GM18507 (cell line): ENCODE data around the gene FOXO1.

Source experiments
- DNase-seq: peaks from one replicate; pipeline ENCODE4 v3.0.0; 2011; ENCODE audit warnings: low read depth; ENCODE audit not compliant: insufficient read length; ENCODE audit errors: extremely low spot score
- FAIRE-seq: peaks from 2 replicates; lab custom pipeline; 2011; peaks lifted over from hg19 to GRCh38; lab: Jason Lieb, UNC

Gene FOXO1

DNA sequence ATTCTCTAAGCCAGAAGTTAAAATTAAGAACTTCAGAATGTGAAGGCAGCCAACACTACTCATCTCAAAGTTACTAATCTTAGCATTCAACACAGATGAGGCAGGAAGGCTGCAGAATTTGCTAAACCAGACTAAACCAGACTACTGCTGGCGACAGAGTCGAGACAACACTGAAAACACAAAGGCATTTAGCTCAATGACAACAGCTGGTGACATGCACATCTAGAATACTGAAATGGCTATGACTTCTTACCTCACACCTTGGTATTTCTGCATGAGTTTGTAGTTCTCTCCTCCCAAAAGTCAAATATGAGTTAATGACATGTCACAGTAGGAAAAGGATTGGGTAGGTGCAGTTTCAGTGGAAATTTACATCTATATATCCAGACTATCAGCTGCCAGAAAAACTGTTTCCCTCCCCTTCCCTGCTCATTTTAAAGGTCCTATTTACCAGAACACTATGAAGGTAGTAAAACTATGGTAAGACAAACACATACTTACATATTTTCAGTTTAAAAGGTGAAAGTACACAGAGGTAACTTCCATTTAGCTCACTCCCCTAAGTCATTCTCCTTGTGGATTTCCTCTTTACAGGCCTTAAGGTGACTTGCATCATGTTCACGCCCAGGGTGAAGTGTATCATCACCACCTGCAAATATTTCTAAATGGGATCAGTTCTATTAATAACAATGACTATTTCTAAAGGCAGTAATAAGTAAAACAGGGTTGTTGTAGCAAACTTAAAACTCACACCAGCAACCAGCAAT lies 21.4 kb downstream of the FOXO1 start:
- peak; percentile 24 for FAIRE-seq
- no peak for DNase-seq

DNA sequence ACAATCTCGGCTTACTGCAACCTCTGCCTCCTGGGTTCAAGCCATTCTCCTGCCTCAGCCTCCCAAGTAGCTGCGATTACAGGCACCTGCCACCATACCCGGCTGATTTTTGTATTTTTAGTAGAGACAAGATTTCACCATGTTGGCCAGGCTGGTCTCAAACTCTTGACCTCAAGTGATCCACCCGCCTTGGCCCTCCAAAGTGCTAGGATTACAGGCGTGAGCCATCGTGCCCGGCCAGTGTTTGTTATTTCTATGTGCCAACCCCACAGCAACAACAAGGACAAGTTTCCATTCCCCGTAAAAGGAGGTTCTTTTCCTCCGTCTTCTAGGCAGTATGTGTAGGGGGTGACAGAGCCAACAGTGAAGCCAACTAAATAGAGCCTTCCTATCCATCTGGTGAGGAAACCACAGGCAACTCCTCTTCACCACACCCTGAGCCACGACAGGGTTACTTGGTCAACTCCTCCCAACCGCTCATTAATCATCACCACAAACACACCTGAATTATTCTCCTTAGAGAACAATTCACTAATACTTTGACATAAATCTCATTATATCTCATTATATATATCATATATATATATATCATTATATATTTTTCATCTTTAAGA lies 25.5 kb downstream of the FOXO1 start:
- no peak for FAIRE-seq
- DNase-seq: no peak

GRCh38 chr13:40640202-40640601 lies 26.2 kb downstream of the FOXO1 start:
- no peak for FAIRE-seq
- DNase-seq: no peak

DNA sequence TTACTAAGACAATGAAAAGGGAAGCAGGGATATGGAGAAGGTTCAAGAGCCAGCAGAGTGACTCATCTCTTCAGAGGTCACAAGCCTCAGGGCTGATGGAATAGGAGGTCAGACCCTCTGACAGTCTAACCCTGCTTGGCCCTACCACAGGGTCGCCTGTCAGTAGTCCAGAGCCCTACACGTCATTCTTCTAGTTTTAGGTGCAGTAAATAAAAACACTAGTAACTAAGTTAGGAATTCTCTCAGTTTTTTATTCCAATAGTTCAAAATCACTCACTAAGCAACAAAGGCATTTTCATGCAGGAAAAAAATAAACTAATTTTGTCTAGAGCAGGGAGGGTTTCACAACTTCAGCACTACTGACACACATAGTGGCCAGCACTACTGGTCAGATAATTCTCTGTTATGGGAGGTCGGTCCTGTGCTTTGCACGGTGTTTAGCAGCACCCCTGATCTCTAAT lies 27.2 kb downstream of the FOXO1 start:
- FAIRE-seq (no peak), DNase-seq (no peak)

DNA sequence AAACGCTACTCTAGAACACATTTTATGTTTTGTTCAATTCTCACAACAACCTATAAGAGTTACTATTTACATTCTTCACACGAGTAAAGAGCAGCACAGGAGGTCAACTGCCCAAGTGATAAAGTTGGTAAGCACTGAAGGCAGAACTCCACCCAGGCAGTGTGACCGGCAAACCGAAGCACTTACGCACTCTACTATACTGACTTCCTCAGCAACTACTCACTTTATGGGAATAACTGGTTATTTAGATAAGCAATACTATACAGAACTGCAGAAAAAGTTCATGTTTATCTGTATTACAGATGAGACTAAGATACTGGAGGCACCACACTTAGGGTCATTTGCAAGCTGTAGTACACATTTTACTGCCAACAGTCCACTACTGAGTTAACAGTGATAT lies 28.8 kb downstream of the FOXO1 start:
- DNase-seq: no peak
- FAIRE-seq: peak; percentile 68

DNA sequence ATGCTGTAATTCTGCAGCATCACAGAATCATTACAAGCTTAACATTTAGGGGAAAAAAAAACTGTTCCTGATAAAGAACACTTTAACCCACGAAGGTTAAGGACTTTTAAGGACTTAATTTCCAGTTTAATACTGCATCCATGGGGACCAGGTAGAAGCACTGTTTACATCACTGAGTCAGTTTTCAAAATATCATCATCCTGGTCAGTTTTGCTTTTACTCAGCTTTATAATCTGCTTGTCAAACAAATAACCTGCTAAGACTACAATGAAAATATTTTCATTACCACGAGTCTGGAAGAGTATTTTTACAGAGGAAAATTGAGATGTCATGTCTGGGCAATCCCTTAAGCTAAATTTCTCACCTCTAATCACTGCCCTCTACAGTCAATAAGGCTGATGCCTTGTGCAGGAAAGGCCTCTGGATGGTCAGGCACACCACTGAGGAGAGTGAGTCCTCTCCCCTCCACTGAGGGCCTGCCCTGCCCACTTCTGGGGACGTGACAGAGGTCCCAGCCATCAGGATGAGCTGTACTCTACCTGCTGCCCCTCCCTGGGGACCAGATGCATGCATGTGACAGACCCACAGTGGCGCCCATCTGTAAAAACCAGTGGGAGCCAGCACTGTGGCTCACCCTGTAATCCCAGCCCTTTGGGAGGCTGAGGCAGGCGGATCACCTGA lies 31.0 kb downstream of the FOXO1 start:
- FAIRE-seq (peak; percentile 49), DNase-seq (no peak)

- FAIRE-seq (peak; percentile 63), DNase-seq (no peak)
These were observed 33.5 kb downstream of the FOXO1 start for GRCh38 chr13:40632915-40633314.

- DNase-seq: no peak
- peak; percentile 98 for FAIRE-seq
These were observed 34.8 kb downstream of the FOXO1 start for GRCh38 chr13:40631605-40632004.

DNA sequence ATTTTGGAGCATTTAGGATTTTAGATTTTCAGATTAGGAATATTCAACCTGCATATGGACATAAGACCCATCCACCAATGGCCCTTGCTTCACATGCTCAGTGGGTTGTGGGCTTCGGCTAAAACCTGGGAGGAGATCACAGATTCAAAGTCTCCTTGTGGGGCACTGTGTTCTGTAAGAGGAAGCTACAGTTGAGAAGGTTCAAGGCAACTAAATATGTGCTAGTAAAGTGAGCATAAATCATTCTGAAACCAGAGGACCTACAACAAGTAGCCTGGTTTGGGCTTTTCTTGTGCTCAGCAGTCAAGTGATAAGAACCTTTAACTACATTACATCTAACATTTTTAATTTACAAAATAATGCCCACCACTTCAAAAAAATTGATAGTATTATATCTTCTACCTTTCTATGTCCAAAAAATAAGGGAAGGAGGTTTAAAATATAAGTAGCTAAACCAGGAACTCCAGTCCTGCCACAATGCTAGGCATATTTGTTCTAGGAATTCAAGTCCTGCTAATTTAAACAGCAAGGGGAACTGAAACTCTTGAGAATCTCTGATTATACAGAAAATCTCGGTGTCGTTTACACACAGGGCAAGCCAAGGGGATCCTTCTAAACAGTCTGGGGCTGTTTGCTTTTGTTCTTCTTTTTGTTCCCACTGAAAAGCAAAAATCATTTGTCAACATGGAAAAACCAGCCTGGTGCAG lies 36.6 kb downstream of the FOXO1 start:
- FAIRE-seq (peak; percentile 96), DNase-seq (no peak)

- FAIRE-seq (no peak), DNase-seq (no peak)
These were observed 39.5 kb downstream of the FOXO1 start for GRCh38 chr13:40626977-40627376.

DNA sequence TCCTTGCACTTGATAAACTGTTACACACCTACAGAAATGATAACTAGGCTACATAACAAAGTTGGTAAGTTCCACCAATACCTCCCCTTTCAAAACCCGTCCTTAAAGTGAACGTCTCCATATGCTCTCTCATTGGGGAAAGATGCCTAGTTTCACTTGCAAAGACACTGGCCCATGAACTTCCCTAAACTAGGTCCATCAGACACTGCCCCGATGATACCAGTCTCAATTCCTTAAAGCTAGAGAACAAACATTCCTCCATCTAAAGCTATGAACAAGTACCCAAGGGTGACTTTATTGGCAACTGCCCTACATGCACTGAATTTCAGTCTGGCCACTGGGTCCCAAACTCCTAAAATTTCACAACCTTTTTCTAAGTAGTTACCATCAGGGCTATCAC lies 39.9 kb downstream of the FOXO1 start:
- peak; percentile 53 for FAIRE-seq
- no peak for DNase-seq

GRCh38 chr13:40624986-40625385 lies 41.5 kb downstream of the FOXO1 start:
- DNase-seq: no peak
- FAIRE-seq: no peak

- FAIRE-seq: no peak
- no peak for DNase-seq
These were observed 42.1 kb downstream of the FOXO1 start for GRCh38 chr13:40624383-40624782.

- no peak for FAIRE-seq
- DNase-seq: no peak
These were observed 43.7 kb downstream of the FOXO1 start for GRCh38 chr13:40622761-40623160.

DNA sequence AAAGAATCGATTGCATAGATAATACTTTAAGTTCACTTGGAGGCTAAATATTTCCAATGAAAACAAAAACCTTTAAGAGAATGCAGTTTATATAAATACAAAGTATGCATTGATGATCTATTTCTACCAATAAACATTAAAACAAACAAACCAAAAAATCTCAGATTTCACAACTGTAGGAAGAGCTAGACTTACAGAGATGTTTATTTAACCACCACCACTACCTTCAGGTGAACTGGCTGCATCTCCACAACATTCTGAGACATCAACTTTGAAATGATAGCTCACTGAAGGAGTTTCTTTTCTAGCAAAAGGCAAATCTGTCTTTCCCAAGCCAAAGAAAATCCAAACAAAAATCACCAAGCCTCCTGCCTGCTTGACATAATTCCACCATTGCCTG lies 44.2 kb downstream of the FOXO1 start:
- FAIRE-seq (peak; percentile 52), DNase-seq (no peak)

DNA sequence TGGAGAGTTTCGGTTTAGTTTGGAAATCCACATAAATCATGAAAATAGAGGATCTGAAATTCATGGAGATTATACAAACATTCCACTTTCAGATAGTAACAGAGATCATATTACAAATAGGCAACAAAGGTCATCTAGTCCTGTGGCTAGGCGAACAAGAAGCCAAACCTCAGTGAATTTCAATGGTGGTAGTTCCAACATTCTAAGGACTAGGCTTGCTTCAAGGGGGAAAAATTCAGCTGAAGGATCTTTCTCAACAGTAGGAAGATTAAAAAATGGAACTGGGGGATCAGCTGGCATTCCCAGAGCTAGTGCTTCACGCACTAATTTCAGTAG lies 47.0 kb downstream of the FOXO1 start:
- DNase-seq (no peak), FAIRE-seq (no peak)

DNA sequence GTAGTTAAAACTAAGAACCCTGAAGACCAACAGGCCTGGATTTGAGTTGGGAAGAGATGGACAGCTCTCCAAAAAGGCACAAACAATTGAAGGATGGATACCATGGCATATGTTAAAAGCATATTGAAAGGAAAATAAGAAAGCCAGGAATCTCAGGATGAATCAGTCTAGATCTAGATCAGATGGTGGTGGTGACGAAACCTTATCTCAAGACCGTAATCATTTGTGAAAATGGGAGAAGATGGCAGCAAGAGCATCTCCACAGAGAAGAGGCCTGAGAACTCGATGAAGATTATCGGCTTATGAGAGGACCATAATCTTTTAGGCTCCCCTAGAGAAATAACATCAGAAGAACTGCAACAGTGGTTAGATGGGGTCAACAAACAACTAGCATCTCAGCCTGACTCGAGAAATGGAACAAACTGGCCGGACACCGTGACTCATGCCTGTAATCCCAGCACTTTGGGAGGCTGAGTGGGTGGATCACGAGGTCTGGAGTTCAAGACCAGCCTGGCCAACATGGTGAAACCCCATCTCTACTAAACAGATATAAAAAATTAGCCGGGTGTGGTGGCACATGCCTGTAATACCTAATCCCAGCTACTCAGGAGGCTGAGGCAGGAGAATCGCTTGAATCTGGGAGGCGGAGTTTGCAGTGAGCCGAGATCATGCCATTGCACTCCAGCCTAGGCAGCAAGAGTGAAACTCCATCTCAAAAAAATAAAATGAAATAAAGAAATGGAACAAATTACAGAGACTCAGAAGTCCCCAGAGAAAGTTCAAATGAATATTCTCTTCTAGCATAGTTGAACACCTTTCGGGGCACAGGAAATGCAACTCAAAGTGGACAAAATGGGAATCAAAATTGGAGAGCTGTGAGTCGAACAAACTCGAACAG lies 47.6 kb downstream of the FOXO1 start:
- FAIRE-seq (no peak), DNase-seq (no peak)

- DNase-seq (no peak), FAIRE-seq (no peak)
These were observed 48.6 kb downstream of the FOXO1 start for GRCh38 chr13:40617801-40618356.

DNA sequence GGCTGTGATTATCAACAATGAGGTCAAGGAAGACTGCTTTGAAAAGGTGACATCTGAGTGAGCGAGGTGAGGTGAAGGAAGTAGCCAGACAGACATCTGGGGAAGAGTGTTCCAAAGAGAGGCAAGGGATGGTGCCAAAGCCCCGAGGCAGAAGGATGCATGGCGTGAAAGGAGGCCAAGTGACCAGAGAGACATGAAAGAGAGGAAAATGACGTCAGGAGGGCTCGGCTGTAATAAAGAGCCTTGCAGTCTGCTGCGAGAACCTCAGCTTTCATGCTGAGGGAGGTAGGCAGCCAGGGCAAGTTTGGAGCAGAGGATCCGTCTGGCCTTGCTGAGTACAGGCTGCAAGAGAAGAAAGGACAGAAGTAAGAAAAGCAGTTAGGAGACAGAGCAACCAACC lies 50.8 kb downstream of the FOXO1 start:
- no peak for FAIRE-seq
- no peak for DNase-seq
